ENCODE measurements around the gene IQGAP1. TPM values are rescaled to one million over a fixed set of nuclear protein-coding genes. Genes with fewer than 3 reads are reported as not detected.

The IQGAP1 gene
- total and polyA plus RNA-seq, 2 of the 13 experiments (the other 11 are each of a cell fraction or from before 2014, with no cell fraction given), result 29.5 to 37.9 TPM

DNA sequence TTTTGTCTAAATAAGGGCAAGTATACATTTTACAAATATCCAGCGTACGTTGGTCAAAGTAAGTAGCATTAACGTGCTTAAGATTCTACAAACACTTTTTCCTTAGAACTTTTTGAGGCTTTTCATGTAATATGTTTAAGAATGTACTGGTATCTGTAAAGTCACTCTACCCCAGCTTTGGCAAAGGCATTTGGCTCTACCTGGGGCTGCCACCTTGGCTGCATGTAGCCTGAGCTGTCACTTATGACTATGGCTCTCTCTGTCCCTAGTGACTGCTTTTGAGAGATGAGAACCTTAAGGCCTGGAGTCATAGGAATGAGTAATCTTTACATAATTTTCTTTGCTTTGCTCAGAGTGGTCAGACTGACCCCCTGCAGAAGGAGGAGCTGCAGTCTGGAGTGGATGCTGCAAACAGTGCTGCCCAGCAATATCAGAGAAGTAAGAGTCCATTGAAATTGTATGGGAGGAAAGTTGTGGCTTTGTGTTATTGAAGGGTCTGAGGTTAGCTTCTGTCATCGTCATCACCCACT lies 61.2 kb downstream of the IQGAP1 start:
- no peak overlapping the region for H3K4me2 ChIP-seq (ENCODE audit: low read depth, low read length)
- no TSS peak for BruUV-seq (replicated peaks)
- H4K20me1 ChIP-seq (ENCODE audit: insufficient read depth, low read length), result peaks cover 2% of the 10 kb centered on the region; the same call in 1 of the 2 replicates
- peaks cover 1 to 20% of the 10 kb centered on the region in 2 experiments; a peak in 3 of 5 replicates for H3K36me3 ChIP-seq (replicated peaks in 1 of 2; ENCODE audit: control insufficient read depth in 1 of 2, insufficient read depth in 2 of 2, low read length in 2 of 2)
- no peaks in the 10 kb centered on the region for H3K79me2 ChIP-seq (ENCODE audit: insufficient read depth, low read length)
- CTCF ChIA-PET (ENCODE audit: low intra/inter-chr PET ratio, low total read pairs), result no interaction called here
- no peak overlapping the region for H3K4me3 ChIP-seq (replicated peaks in 1 of 3; ENCODE audit: insufficient read depth in 1 of 3, low read depth in 2 of 3, low read length in 3 of 3)
- intact Hi-C loops (cut with micrococcal nuclease; ENCODE audit: unreplicated experiment) (no loop called here), in situ Hi-C loops (cut with HindIII; ENCODE audit: extremely low pct_ligation_motif_present, low pct_unique_long_range_greater_than_20kb) (no loop called here)
- WGBS (ENCODE audit: low lambda C conversion rate), result 97% methylated on average over 4 of the region's 4 CpGs
- H3K9ac ChIP-seq (ENCODE audit: insufficient read depth, low read depth, low read length), result no peak overlapping the region
- ATAC-seq, result no peak
- no peaks in the 10 kb centered on the region for H3K9me3 ChIP-seq (ENCODE audit: low read length)
- TF ChIP-seq, protein P1, sequence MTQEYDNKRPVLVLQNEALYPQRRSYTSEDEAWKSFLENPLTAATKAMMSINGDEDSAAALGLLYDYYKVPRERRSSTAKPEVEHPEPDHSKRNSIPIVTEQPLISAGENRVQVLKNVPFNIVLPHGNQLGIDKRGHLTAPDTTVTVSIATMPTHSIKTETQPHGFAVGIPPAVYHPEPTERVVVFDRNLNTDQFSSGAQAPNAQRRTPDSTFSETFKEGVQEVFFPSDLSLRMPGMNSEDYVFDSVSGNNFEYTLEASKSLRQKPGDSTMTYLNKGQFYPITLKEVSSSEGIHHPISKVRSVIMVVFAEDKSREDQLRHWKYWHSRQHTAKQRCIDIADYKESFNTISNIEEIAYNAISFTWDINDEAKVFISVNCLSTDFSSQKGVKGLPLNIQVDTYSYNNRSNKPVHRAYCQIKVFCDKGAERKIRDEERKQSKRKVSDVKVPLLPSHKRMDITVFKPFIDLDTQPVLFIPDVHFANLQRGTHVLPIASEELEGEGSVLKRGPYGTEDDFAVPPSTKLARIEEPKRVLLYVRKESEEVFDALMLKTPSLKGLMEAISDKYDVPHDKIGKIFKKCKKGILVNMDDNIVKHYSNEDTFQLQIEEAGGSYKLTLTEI (CRISPR knock-in tag; conservative IDR thresholded peaks at IDR 0.05), result no peak
- TF ChIP-seq TBL1XR1 (IDR thresholded peaks at IDR 0.05; ENCODE audit: borderline replicate concordance, low read length, partially characterized antibody) (no peak), ZSCAN25 (CRISPR knock-in tag; IDR thresholded peaks at IDR 0.05) (no peak), NFKB2 (CRISPR knock-in tag; IDR thresholded peaks at IDR 0.05; ENCODE audit: borderline replicate concordance) (no peak), SIX4 (CRISPR knock-in tag; IDR thresholded peaks at IDR 0.05) (no peak), IRX3 (CRISPR knock-in tag; IDR thresholded peaks at IDR 0.05; ENCODE audit: borderline replicate concordance, low read depth) (no peak), AHR (CRISPR knock-in tag; IDR thresholded peaks at IDR 0.05) (no peak), HHEX (CRISPR knock-in tag; IDR thresholded peaks at IDR 0.05) (no peak), SIN3A (IDR thresholded peaks at IDR 0.05; ENCODE audit: borderline replicate concordance, low read depth, low read length) (no peak), ZNF20 (CRISPR knock-in tag; IDR thresholded peaks at IDR 0.05) (no peak), TOE1 (CRISPR knock-in tag; IDR thresholded peaks at IDR 0.05) (no peak)
- TF ChIP-seq, protein P2, sequence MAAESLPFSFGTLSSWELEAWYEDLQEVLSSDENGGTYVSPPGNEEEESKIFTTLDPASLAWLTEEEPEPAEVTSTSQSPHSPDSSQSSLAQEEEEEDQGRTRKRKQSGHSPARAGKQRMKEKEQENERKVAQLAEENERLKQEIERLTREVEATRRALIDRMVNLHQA (CRISPR knock-in tag; IDR thresholded peaks at IDR 0.05), result no peak
- TF ChIP-seq, protein P3, sequence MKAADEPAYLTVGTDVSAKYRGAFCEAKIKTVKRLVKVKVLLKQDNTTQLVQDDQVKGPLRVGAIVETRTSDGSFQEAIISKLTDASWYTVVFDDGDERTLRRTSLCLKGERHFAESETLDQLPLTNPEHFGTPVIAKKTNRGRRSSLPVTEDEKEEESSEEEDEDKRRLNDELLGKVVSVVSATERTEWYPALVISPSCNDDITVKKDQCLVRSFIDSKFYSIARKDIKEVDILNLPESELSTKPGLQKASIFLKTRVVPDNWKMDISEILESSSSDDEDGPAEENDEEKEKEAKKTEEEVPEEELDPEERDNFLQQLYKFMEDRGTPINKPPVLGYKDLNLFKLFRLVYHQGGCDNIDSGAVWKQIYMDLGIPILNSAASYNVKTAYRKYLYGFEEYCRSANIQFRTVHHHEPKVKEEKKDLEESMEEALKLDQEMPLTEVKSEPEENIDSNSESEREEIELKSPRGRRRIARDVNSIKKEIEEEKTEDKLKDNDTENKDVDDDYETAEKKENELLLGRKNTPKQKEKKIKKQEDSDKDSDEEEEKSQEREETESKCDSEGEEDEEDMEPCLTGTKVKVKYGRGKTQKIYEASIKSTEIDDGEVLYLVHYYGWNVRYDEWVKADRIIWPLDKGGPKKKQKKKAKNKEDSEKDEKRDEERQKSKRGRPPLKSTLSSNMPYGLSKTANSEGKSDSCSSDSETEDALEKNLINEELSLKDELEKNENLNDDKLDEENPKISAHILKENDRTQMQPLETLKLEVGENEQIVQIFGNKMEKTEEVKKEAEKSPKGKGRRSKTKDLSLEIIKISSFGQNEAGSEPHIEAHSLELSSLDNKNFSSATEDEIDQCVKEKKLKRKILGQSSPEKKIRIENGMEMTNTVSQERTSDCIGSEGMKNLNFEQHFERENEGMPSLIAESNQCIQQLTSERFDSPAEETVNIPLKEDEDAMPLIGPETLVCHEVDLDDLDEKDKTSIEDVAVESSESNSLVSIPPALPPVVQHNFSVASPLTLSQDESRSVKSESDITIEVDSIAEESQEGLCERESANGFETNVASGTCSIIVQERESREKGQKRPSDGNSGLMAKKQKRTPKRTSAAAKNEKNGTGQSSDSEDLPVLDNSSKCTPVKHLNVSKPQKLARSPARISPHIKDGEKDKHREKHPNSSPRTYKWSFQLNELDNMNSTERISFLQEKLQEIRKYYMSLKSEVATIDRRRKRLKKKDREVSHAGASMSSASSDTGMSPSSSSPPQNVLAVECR (CRISPR knock-in tag; IDR thresholded peaks at IDR 0.05; ENCODE audit: borderline replicate concordance), result no peak
- TF ChIP-seq, protein P4, sequence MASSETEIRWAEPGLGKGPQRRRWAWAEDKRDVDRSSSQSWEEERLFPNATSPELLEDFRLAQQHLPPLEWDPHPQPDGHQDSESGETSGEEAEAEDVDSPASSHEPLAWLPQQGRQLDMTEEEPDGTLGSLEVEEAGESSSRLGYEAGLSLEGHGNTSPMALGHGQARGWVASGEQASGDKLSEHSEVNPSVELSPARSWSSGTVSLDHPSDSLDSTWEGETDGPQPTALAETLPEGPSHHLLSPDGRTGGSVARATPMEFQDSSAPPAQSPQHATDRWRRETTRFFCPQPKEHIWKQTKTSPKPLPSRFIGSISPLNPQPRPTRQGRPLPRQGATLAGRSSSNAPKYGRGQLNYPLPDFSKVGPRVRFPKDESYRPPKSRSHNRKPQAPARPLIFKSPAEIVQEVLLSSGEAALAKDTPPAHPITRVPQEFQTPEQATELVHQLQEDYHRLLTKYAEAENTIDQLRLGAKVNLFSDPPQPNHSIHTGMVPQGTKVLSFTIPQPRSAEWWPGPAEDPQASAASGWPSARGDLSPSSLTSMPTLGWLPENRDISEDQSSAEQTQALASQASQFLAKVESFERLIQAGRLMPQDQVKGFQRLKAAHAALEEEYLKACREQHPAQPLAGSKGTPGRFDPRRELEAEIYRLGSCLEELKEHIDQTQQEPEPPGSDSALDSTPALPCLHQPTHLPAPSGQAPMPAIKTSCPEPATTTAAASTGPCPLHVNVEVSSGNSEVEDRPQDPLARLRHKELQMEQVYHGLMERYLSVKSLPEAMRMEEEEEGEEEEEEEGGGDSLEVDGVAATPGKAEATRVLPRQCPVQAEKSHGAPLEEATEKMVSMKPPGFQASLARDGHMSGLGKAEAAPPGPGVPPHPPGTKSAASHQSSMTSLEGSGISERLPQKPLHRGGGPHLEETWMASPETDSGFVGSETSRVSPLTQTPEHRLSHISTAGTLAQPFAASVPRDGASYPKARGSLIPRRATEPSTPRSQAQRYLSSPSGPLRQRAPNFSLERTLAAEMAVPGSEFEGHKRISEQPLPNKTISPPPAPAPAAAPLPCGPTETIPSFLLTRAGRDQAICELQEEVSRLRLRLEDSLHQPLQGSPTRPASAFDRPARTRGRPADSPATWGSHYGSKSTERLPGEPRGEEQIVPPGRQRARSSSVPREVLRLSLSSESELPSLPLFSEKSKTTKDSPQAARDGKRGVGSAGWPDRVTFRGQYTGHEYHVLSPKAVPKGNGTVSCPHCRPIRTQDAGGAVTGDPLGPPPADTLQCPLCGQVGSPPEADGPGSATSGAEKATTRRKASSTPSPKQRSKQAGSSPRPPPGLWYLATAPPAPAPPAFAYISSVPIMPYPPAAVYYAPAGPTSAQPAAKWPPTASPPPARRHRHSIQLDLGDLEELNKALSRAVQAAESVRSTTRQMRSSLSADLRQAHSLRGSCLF (CRISPR knock-in tag; IDR thresholded peaks at IDR 0.05; ENCODE audit: borderline replicate concordance), result no peak
- H2AFZ ChIP-seq (ENCODE audit: low read length), result no peak overlapping the region
- POLR2A ChIA-PET, result interaction anchor here (0.6 to 1.1 kb wide), 3 partner anchors 60 to 216 kb away, joined by 3 to 5 read pairs (median 3); partner anchors contain the start of gene IQGAP1
- no peaks in the 10 kb centered on the region for H3K27me3 ChIP-seq (ENCODE audit: control insufficient read depth in 1 of 2, insufficient read depth in 2 of 2, low read length in 2 of 2)
- DNase-seq (ENCODE audit: low spot score), result no peak
- FAIRE-seq, result no peak
- no peak overlapping the region for H3K27ac ChIP-seq (ENCODE audit: extremely low read length, insufficient read depth, low read length)
- H3K4me1 ChIP-seq (ENCODE audit: insufficient read depth, low read length), result no peaks in the 10 kb centered on the region

All from HepG2 (cell line).